Occipital lobe (tissue), 2 donors: ENCODE measurements around the gene TXNDC11. TPM values are rescaled to one million over a fixed set of nuclear protein-coding genes. Genes with fewer than 3 reads are reported as not detected.

ENCODE experiments used
- DNase-seq: peaks from one replicate; lab custom pipeline; 2025; lab: John Stamatoyannopoulos, UW
- total RNA-seq: library from RNA; depleted of rRNA; stranded (reverse); fragments of >200 nt; gene quantifications from one replicate; pipeline ENCODE4 v1.2.3, GENCODE V29; 2014

TXNDC11 gene
- total RNA-seq, 1 donor from 2014 or later, result 12.3 TPM

GRCh38 chr16:11658896-11659708, 83.6 kb downstream of the TXNDC11 start:
- no peak for DNase-seq

GRCh38 chr16:11657556-11657955, 85.1 kb downstream of the TXNDC11 start:
- DNase-seq, result no peak

- DNase-seq, result no peak
Measured at GRCh38 chr16:11655655-11656054, 87.0 kb downstream of the TXNDC11 start.

GRCh38 chr16:11651796-11652195, 90.9 kb downstream of the TXNDC11 start:
- DNase-seq, result no peak

- DNase-seq, result no peak
Measured at GRCh38 chr16:11650641-11651591, 91.7 kb downstream of the TXNDC11 start.

GRCh38 chr16:11649276-11649675, 93.4 kb downstream of the TXNDC11 start:
- DNase-seq, result no peak

GRCh38 chr16:11642765-11643116, 99.9 kb downstream of the TXNDC11 start:
- no peak for DNase-seq

- no peak for DNase-seq
Measured at GRCh38 chr16:11640987-11641817, 101.5 kb downstream of the TXNDC11 start.

- DNase-seq, result peak; percentile 66
Measured at GRCh38 chr16:11639925-11640899, 102.4 kb downstream of the TXNDC11 start.

- no peak for DNase-seq
Measured at GRCh38 chr16:11639008-11639562, 103.6 kb downstream of the TXNDC11 start.

- DNase-seq, result no peak
Measured at GRCh38 chr16:11638140-11638539, 104.5 kb downstream of the TXNDC11 start.

GRCh38 chr16:11637320-11637719, 105.3 kb downstream of the TXNDC11 start:
- no peak for DNase-seq

- no peak for DNase-seq
Measured at GRCh38 chr16:11636172-11636721, 106.4 kb downstream of the TXNDC11 start.

GRCh38 chr16:11635679-11636171, 106.9 kb downstream of the TXNDC11 start:
- no peak for DNase-seq

GRCh38 chr16:11635113-11635652, 107.5 kb downstream of the TXNDC11 start:
- no peak for DNase-seq

GRCh38 chr16:11634312-11634711, 108.3 kb downstream of the TXNDC11 start:
- DNase-seq, result no peak

- DNase-seq, result no peak
Measured at GRCh38 chr16:11633113-11633512, 109.5 kb downstream of the TXNDC11 start.

GRCh38 chr16:11632455-11632939, 110.2 kb downstream of the TXNDC11 start:
- DNase-seq, result no peak

- DNase-seq, result no peak
Measured at GRCh38 chr16:11631214-11631613, 111.4 kb downstream of the TXNDC11 start.
